ENCODE data around the gene SLC25A13.

DNA sequence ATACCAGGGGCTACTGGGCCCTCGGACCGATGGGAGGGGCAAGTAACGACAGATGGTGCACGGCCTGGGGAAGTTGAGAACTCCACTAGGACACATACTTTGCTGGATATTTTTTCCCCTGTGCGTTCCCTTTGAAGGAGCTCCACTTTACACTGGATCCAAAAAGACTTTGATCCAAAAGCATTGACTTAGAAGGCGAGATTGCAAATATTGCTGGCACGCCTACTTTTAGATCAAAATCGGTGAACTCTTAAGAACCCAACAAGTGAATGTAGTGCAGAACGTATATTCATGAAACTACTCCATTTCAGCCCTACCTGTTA, 436 bp upstream of the SLC25A13 start:
- no peak for TF ChIP-seq POLR2A (IDR thresholded peaks at IDR 0.05)
- TF ChIP-seq, protein P1, sequence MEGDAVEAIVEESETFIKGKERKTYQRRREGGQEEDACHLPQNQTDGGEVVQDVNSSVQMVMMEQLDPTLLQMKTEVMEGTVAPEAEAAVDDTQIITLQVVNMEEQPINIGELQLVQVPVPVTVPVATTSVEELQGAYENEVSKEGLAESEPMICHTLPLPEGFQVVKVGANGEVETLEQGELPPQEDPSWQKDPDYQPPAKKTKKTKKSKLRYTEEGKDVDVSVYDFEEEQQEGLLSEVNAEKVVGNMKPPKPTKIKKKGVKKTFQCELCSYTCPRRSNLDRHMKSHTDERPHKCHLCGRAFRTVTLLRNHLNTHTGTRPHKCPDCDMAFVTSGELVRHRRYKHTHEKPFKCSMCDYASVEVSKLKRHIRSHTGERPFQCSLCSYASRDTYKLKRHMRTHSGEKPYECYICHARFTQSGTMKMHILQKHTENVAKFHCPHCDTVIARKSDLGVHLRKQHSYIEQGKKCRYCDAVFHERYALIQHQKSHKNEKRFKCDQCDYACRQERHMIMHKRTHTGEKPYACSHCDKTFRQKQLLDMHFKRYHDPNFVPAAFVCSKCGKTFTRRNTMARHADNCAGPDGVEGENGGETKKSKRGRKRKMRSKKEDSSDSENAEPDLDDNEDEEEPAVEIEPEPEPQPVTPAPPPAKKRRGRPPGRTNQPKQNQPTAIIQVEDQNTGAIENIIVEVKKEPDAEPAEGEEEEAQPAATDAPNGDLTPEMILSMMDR (IDR thresholded peaks at IDR 0.05) = no peak
